Skin epidermis (tissue), 12 donors: ENCODE results near the gene OPN1LW.
A peak's percentile ranks its signal among the peaks of the same experiment; 100 is the strongest.
"Not testable (repeated sequence)": the region's sequence is repeated elsewhere in the genome, so short reads cannot be mapped to it uniquely, and the experiment has no call there.

Source experiments
- H3K27ac ChIP-seq, 21 experiments: fragments of 200-600 bp; sonication (generic) in 11 of 21; one replicate each; pipeline ENCODE4 v1.5.0; 2020; ENCODE audit warnings: mild to moderate bottlenecking in 3 of 21, inconsistent platforms in 2 of 21, moderate library complexity in 2 of 21
- H3K4me3 ChIP-seq, 7 experiments: fragments of 200-600 bp; sonication (generic) in 2 of 7; one replicate each; pipeline ENCODE4 v1.5.0; 2020; ENCODE audit warnings: inconsistent platforms in 2 of 7, mild to moderate bottlenecking in 2 of 7, moderate library complexity in 1 of 7

OPN1LW gene

GRCh38 chrX:154144010-154144409 lies at the start of gene OPN1LW:
Gene OPN1LW, plus strand, starts transcription at chrX:154144243. Its CDS starts 41 bp downstream, at chrX:154144284.
- not testable (repeated sequence) for H3K4me3 ChIP-seq, H3K27ac ChIP-seq

- H3K27ac ChIP-seq, result peak overlapping the region in 1 of 21 experiments; percentile 4
- H3K4me3 ChIP-seq, result peak overlapping the region in 1 of 7 experiments; percentile 3
Observed at GRCh38 chrX:154094833-154095232, 49.2 kb upstream of the OPN1LW start.

- Histone ChIP-seq H3K27ac (peak overlapping the region in 18 of 21 experiments; percentile 85 to 98 (median 93)), H3K4me3 (peak overlapping the region; percentile 60 to 84 (median 76))
Observed at GRCh38 chrX:154096140-154097002, 47.7 kb upstream of the OPN1LW start.

GRCh38 chrX:154097003-154097588 lies 46.9 kb upstream of the OPN1LW start:
- Histone ChIP-seq H3K27ac (peak overlapping the region; percentile 85 to 98 (median 93)), H3K4me3 (peak overlapping the region; percentile 60 to 84 (median 76))

GRCh38 chrX:154097589-154098541 lies 46.2 kb upstream of the OPN1LW start, which contains the start of gene MECP2:
Gene MECP2, minus strand, starts transcription at chrX:154097717.
- Histone ChIP-seq H3K4me3 (peak within 1 kb of the TSS; percentile 60 to 84 (median 76)), H3K27ac (peak within 1 kb of the TSS; percentile 85 to 98 (median 93))

GRCh38 chrX:154098551-154098950 lies 45.5 kb upstream of the OPN1LW start:
- Histone ChIP-seq H3K27ac (peak overlapping the region in 1 of 21 experiments; percentile 46), H3K4me3 (no peak overlapping the region)

GRCh38 chrX:154113729-154114128 lies 30.3 kb upstream of the OPN1LW start:
- no peak overlapping the region for H3K4me3 ChIP-seq
- H3K27ac ChIP-seq, result no peak overlapping the region

- H3K27ac ChIP-seq, result no peak overlapping the region
- no peak overlapping the region for H3K4me3 ChIP-seq
Observed at GRCh38 chrX:154114652-154115051, 29.4 kb upstream of the OPN1LW start.

- Histone ChIP-seq H3K27ac (no peak overlapping the region), H3K4me3 (no peak overlapping the region)
Observed at GRCh38 chrX:154115071-154115470, 29.0 kb upstream of the OPN1LW start.

GRCh38 chrX:154115750-154116149 lies 28.3 kb upstream of the OPN1LW start:
- no peak overlapping the region for H3K27ac ChIP-seq

GRCh38 chrX:154116426-154117211 lies 27.4 kb upstream of the OPN1LW start:
- Histone ChIP-seq H3K4me3 (no peak overlapping the region), H3K27ac (no peak overlapping the region)

More at GRCh38 chrX:154115750-154116149, 28.3 kb upstream of the OPN1LW start:
- H3K4me3 ChIP-seq, result no peak overlapping the region

- Histone ChIP-seq H3K27ac (no peak overlapping the region), H3K4me3 (no peak overlapping the region)
Observed at GRCh38 chrX:154117566-154117965, 26.5 kb upstream of the OPN1LW start.

- H3K27ac ChIP-seq, result no peak overlapping the region
- no peak overlapping the region for H3K4me3 ChIP-seq
Observed at GRCh38 chrX:154120567-154120966, 23.5 kb upstream of the OPN1LW start.

GRCh38 chrX:154121207-154121606 lies 22.8 kb upstream of the OPN1LW start:
- H3K27ac ChIP-seq, result no peak overlapping the region
- no peak overlapping the region for H3K4me3 ChIP-seq

GRCh38 chrX:154121961-154122360 lies 22.1 kb upstream of the OPN1LW start:
- Histone ChIP-seq H3K27ac (no peak overlapping the region), H3K4me3 (no peak overlapping the region)

GRCh38 chrX:154123241-154124219 lies 20.5 kb upstream of the OPN1LW start:
- no peak overlapping the region for H3K4me3 ChIP-seq
- no peak overlapping the region for H3K27ac ChIP-seq

GRCh38 chrX:154125391-154126040 lies 18.5 kb upstream of the OPN1LW start:
- no peak overlapping the region for H3K4me3 ChIP-seq
- H3K27ac ChIP-seq, result no peak overlapping the region
